AG08395 (cell line): ENCODE data around the gene KCNE1.
"Not testable (repeated sequence)": the region's sequence is repeated elsewhere in the genome, so short reads cannot be mapped to it uniquely, and the experiment has no call there.

Experiments used
- DNase-seq: peaks from one replicate; pipeline ENCODE4 v3.0.0; 2012; ENCODE audit warnings: mixed read lengths, low spot score

Gene KCNE1

GRCh38 chr21:34511181-34511580, 829 bp downstream of the KCNE1 start:
- DNase-seq: peak; percentile 12

- peak; percentile 83 for DNase-seq
Measured at GRCh38 chr21:34510148-34511142, 1.6 kb downstream of the KCNE1 start.

GRCh38 chr21:34509151-34509550, 2.9 kb downstream of the KCNE1 start:
- no peak for DNase-seq

- no peak for DNase-seq
Measured at GRCh38 chr21:34504595-34504994, 7.4 kb downstream of the KCNE1 start.

- DNase-seq: no peak
Measured at GRCh38 chr21:34502480-34503106, 9.4 kb downstream of the KCNE1 start.

GRCh38 chr21:34501716-34502115, 10.3 kb downstream of the KCNE1 start:
- DNase-seq: no peak

GRCh38 chr21:34500191-34500590, 11.8 kb downstream of the KCNE1 start:
- DNase-seq: no peak

- DNase-seq: no peak
Measured at GRCh38 chr21:34499116-34499515, 12.9 kb downstream of the KCNE1 start.

- DNase-seq: no peak
Measured at GRCh38 chr21:34498623-34499022, 13.4 kb downstream of the KCNE1 start.

- DNase-seq: not testable (repeated sequence)
Measured at GRCh38 chr21:34483854-34484253, 28.2 kb downstream of the KCNE1 start.

- DNase-seq: not testable (repeated sequence)
Measured at GRCh38 chr21:34483435-34483834, 28.6 kb downstream of the KCNE1 start.

GRCh38 chr21:34467333-34467732, 44.7 kb downstream of the KCNE1 start:
- DNase-seq: not testable (repeated sequence)

- not testable (repeated sequence) for DNase-seq
Measured at GRCh38 chr21:34459426-34459825, 52.6 kb downstream of the KCNE1 start.

- DNase-seq: not testable (repeated sequence)
Measured at GRCh38 chr21:34458266-34458665, 53.7 kb downstream of the KCNE1 start.

GRCh38 chr21:34456180-34456579, 55.8 kb downstream of the KCNE1 start:
- DNase-seq: not testable (repeated sequence)

- DNase-seq: not testable (repeated sequence)
Measured at GRCh38 chr21:34455628-34456027, 56.4 kb downstream of the KCNE1 start.

- DNase-seq: not testable (repeated sequence)
Measured at GRCh38 chr21:34447018-34447417, 65.0 kb downstream of the KCNE1 start.

GRCh38 chr21:34443486-34443885, 68.5 kb downstream of the KCNE1 start:
- DNase-seq: not testable (repeated sequence)

GRCh38 chr21:34429710-34430109, 82.3 kb downstream of the KCNE1 start:
- not testable (repeated sequence) for DNase-seq

GRCh38 chr21:34428441-34428840, 83.6 kb downstream of the KCNE1 start:
- DNase-seq: not testable (repeated sequence)

GRCh38 chr21:34427339-34427738, 84.7 kb downstream of the KCNE1 start:
- not testable (repeated sequence) for DNase-seq

- not testable (repeated sequence) for DNase-seq
Measured at GRCh38 chr21:34423805-34424204, 88.2 kb downstream of the KCNE1 start, which contains the start of gene SMIM34. Gene SMIM34, minus strand, starts transcription at chr21:34423951. Its CDS starts 112 bp downstream, at chr21:34423839.
